Limb (tissue), 2 donors: Measurements from ENCODE around the gene EDDM13.
"Not testable (repeated sequence)": the region's sequence is repeated elsewhere in the genome, so short reads cannot be mapped to it uniquely, and the experiment has no call there.

Source experiments
- DNase-seq, 2 donors: peaks; one replicate each; pipeline ENCODE4 v3.0.0-alpha.2; 2016; ENCODE audit errors: extremely low spot score in 2 of 2

EDDM13 gene, protein sequence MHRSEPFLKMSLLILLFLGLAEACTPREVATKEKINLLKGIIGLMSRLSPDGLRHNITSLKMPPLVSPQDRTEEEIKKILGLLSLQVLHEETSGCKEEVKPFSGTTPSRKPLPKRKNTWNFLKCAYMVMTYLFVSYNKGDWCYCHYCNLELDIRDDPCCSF

GRCh38 chr19:56272161-56272798, at the start of gene EDDM13:
Gene EDDM13 (plus strand): TSS chr19:56272748. CDS start chr19:56272835, 87 bp downstream.
- no peak for DNase-seq

GRCh38 chr19:56222901-56223300, 49.6 kb upstream of the EDDM13 start:
- DNase-seq, result no peak

GRCh38 chr19:56223481-56223880, 49.1 kb upstream of the EDDM13 start:
- DNase-seq, result no peak

DNA sequence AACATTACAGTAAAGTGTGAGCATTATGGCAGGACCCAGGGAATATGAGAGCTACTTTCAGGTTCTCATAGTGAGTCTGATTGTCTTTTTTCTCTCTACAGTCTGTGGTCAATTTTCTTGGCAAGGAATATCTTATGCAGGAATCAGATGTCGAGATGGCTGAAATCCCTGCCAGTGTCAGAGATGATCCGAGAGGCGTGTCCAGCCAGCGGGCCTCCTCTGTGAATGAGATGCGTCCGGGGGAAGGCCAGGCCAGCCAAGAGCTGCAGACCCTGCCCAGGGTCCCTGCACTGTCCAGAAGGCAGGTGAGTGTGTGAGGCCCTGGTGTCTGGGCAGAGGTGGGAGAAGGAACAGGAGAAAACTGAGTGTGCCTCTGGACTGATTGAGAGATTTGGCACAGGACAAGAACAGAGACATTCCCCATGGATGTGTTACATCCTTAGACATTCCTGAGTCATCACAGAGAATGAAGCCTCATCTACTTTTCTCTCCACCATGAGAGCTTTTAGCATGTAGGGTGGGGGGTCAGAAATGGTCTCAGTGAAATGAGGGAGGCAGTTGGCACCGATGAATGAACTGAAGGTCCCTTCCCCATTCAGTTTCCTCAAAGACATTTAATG, 27.3 kb upstream of the EDDM13 start:
- no peak for DNase-seq

DNA sequence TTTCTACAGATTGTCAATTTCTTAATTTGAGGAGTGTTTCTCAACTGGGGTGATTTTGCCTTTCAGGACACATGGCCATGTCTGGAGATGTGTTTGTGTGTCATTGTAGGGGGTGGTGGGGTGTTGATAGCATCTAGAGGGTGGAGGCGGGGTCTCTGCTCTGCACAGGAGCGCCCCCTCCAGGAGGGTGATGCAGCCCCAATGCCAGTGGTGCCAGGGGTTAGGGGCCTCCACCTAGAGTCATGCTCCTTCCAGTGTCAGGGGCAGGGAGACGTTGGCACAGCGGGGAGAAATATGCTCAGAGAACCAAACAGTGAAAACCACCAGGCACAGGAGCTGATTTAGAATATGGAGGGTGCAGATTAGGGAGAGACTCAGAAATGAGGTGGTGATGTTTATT, 26.8 kb upstream of the EDDM13 start:
- DNase-seq, result not testable (repeated sequence)

GRCh38 chr19:56248736-56249338, 23.7 kb upstream of the EDDM13 start:
- not testable (repeated sequence) for DNase-seq

DNA sequence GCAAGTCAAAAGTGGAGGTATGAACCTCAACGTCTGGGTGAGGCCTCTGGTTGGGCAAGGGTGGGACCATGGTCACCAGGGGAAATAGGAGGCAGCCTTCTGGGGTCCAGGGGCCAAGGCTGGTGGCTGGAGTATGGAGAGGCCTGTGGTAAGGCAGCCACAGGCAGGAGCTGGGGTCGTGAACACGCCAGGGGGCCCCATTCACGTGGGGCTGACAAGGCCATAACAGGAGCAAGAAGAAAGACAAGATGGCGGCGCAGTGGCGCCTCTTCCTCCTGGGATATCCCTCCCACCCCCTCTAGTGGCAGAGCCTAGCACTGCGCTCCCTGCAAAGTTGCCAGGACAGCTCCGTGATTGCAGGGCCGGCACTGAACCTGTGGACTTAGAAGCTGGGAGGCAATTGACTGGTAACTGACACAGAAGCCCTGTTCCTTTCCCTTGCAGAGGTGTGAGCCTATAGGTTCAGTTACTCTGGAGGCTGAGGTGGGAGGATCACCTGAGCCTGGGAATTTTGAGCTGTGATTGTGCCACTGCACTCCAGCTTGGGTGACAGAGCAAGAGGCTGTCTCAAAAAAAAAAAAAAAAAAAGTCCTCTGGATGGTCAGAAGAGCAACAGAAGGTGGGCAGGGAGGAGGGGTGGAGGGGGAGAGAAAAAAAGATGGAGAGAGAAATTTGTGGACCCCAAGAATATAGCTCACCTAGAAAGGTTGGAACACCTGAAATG, 19.7 kb upstream of the EDDM13 start:
- peak; percentile 12 to 77 for DNase-seq

DNA sequence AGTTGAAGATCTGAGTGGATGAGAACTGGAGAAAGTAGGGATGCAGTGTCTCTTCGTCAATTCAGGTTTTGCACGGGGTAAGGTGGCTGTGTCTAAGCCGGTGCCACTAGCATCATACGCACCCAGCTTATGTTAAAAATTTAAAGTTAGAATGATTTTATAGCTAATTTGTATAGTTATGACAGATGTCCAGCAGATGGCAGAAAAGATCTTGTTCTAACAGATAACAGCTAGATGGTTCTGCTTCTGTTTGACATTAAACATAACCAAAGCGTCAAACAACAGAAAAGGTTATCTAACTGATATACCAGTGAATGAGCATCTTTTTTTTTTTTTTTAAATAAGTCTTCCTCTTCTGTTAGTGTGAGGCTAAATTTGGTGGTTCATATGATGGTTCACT, 18.8 kb upstream of the EDDM13 start:
- DNase-seq, result peak in 1 of 2 donors; percentile 25

DNA sequence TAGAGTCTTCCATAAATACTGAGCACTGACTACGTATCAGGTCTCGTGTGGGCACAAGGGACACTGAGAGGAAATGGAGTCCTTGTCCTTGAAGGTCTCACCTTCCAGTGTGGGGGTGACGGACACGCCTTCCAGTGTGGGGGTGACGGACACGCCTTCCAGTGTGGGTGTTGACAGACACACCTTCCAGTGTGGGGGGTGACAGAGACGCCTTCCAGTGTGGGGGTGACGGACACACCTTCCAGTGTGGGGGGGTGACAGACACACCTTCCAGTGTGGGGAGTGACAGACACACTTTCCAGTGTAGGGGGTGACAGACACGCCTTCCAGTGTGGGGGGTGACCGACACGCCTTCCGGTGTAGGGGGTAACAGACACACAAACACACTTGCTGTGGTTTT, 14.3 kb upstream of the EDDM13 start:
- DNase-seq, result no peak

GRCh38 chr19:56261145-56261544, 11.4 kb upstream of the EDDM13 start:
- DNase-seq, result no peak

- not testable (repeated sequence) for DNase-seq
Measured at GRCh38 chr19:56261932-56262331, 10.6 kb upstream of the EDDM13 start.

DNA sequence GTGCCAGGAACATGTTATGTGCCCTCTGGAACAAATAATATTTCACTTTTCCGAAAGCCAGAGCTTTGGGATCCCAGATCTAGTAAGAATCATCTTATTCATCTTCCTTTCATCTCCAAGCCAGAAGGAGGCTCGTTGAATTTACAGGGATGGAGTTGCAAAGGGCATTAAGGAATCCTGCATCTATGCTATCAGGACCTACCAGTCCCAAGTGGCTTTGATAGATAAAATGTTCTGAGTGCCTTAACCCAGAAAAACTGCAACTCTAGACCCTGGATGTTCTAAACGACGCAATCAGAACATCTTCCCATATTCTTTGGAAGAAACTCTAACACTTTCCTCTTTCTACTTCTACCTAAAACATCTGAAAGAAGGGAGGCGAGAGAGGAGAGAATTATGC, 9.2 kb upstream of the EDDM13 start:
- DNase-seq, result no peak

DNA sequence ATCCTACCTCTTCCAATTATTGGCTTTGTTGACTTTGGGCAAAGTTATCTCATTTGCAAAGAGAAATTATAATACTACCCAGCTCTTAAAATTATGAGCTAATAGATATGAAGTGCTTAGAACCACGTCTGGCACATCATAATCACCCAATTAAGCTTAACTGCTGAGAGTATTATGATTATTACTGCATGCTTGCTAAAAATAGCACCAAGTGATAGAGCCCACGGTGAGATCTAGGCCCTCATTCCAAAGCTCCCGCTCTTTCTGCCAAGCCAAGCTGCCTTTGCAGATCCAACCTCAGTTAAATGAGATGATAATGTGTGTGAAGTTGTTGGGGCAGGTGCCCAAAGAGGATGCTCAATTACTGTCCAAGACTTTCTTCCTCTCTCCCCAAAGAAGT, 6.5 kb upstream of the EDDM13 start:
- no peak for DNase-seq

- DNase-seq, result no peak
Measured at GRCh38 chr19:56269348-56269747, 3.2 kb upstream of the EDDM13 start.

GRCh38 chr19:56270676-56271075, 1.9 kb upstream of the EDDM13 start:
- no peak for DNase-seq

DNA sequence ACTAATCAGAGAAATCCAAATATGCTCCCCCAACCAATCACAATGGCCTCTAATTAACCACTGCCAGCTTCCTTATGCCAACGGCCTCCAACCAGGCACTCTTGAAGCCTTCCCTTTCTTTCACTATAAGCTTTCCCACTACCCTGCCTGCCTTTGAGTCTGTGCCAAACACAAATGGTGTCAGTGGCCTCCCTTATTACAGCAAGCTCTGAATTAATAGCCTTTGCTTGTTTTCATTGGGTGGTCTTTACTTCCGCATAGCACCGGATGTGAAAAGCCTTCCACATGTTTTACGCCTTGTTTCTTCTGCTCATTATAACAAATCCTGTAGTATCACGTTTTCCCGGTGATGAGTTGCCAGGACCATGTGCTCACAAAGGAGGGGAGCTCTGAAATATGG, 1.4 kb upstream of the EDDM13 start:
- DNase-seq, result no peak

DNA sequence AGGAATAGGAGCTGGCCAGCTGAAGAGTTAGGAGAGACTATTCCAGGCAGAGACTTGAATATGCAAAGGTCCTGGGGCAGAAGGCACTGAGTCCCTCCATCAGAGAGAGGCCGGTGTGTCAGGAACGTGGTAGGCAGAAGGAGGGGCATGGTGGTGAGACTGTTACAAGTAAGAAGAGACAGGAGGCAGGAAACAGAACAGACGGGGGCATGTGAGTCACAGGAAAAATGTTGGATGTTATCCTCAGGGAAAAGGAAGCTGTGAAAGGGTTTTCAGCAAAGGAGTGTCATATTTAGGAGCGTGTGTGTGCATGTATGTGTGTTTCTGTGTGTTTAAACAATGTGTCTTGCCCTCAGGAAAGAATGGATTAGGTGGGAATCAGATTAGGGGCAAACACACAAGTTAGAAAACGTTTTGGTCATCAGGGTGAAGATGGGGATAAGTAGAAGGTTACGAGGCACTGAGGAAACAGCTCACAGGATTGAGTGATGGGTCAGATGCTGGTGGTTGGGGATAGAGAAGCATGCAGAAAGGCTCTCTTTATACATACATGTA, 1.1 kb downstream of the EDDM13 start:
- DNase-seq, result no peak

GRCh38 chr19:56282809-56283208, 10.3 kb downstream of the EDDM13 start:
- no peak for DNase-seq

DNA sequence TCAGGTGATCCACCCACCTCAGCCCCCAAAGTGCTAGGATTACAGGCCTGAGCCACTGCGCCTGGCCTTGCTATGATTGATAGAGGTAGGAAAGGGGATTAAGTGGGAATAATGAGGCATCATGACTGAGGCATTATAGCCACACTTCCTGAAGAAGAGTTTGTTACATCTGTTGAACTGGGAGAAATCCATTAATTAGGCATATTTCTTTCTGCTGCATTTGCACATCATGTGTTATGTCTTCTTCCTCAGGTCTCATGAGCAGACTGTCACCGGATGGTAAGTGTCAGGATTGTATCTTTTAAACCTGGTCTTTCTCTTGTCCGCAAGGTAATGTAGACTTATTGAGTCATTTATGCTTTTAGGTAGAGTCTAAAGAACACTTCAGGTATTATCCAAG, 12.2 kb downstream of the EDDM13 start:
- DNase-seq, result no peak

DNA sequence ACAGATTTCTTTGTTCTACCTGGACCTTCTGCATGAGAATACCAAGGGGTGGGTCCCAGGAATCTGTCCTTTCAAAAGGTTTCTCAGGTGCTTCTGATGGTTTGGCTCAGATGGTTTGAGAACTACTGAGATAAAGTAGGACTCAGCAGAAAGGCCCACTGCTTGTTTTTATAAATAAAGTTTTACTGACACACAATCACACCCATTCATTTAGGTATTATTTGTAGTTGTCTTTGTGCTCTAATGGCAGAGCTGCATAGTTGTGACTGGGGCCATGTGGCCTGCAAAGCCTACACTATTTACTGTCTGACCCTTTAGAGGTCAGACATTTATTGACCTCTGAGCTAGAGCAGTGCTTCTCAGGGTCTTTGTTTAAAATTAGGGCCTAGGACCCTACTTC, 17.6 kb downstream of the EDDM13 start:
- no peak for DNase-seq

GRCh38 chr19:56291867-56292266, 19.3 kb downstream of the EDDM13 start:
- no peak for DNase-seq

DNA sequence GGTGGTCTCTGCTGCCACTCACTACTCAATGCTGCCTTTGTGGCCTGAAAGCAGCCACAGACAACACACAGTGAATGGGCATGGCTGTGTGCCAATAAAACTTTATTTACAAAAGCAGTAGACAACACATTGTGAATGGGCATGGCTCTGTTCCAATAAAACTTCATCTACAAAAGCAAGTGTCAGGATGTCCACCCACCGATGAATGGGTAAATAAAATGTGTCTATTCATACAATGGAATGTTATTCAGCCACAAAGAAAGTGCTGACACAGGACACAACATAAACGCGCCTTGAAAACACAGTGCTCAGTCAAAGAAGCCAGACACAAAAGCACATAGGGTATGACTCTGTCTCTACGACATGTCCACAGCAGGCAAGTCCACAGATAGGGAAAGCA, 22.0 kb downstream of the EDDM13 start:
- DNase-seq, result no peak
